SU-DHL-6 (cell line): Measurements from ENCODE around the gene HYDIN.

Experiments
- H2AFZ ChIP-seq: fragments of 200-600 bp; sonication (generic); 2 replicates; pipeline ENCODE4 v1.6.1; 2014; ENCODE audit warnings: low read depth, mild to moderate bottlenecking, moderate library complexity, mixed read lengths, antibody characterized with exemption, low read length; ENCODE audit not compliant: severe bottlenecking
- H3F3A ChIP-seq: fragments of 200-600 bp; shearing (Covaris generic); 2 replicates; pipeline ENCODE4 v1.6.0; 2016; ENCODE audit warnings: antibody characterized with exemption, mild to moderate bottlenecking; ENCODE audit not compliant: insufficient read depth
- H3K27ac ChIP-seq: fragments of 200-600 bp; sonication (generic); 2 replicates; pipeline ENCODE4 v1.5.1; 2016; ENCODE audit warnings: low read depth, mild to moderate bottlenecking, low read length, moderate library complexity, mixed read lengths
- H3K27me3 ChIP-seq: fragments of 200-600 bp; sonication (generic), shearing (Covaris generic); 2 replicates; pipeline ENCODE4 v1.6.0; 2014; ENCODE audit warnings: mild to moderate bottlenecking, low read length
- H3K36me3 ChIP-seq: fragments of 200-600 bp; sonication (generic); 2 replicates; pipeline ENCODE4 v1.6.1; 2014; ENCODE audit warnings: mild to moderate bottlenecking, low read length, mixed read lengths
- H3K4me2 ChIP-seq: fragments of 300-600, 200-600 bp; shearing (Covaris generic), sonication (generic); 2 replicates; pipeline ENCODE4 v1.6.0; 2014; ENCODE audit warnings: low read length, low read depth, mild to moderate bottlenecking; ENCODE audit not compliant: poor library complexity, severe bottlenecking
- H3K4me3 ChIP-seq: fragments of 200-600 bp; sonication (generic); 2 replicates; pipeline ENCODE4 v1.5.1; 2014; ENCODE audit warnings: antibody characterized with exemption, low read length, mild to moderate bottlenecking, mixed read lengths; ENCODE audit not compliant: insufficient read depth, poor library complexity, severe bottlenecking
- H3K79me2 ChIP-seq: fragments of 200-600 bp; sonication (generic); 2 replicates; pipeline ENCODE4 v1.6.1; 2014; ENCODE audit warnings: mild to moderate bottlenecking, low read length, moderate library complexity; ENCODE audit not compliant: insufficient read depth
- H3K9ac ChIP-seq: fragments of 200-600 bp; sonication (generic); 2 replicates; pipeline ENCODE4 v1.7.0; 2014; ENCODE audit warnings: mild to moderate bottlenecking, low read length
- H3K9me2 ChIP-seq: fragments of 200-600 bp; sonication (generic); replicated peaks from 2 replicates; pipeline ENCODE4 v1.6.1; 2014; ENCODE audit warnings: low read length; ENCODE audit not compliant: insufficient read depth
- H3K9me3 ChIP-seq: fragments of 200-600 bp; sonication (generic); 2 replicates; pipeline ENCODE4 v1.6.1; 2014; ENCODE audit warnings: low read length, mixed read lengths; ENCODE audit not compliant: insufficient read depth
- H4K20me1 ChIP-seq: fragments of 200-600 bp; sonication (generic); 2 replicates; pipeline ENCODE4 v1.6.1; 2014; ENCODE audit warnings: low read depth, mild to moderate bottlenecking, antibody characterized with exemption, low read length, moderate library complexity, mixed read lengths
- EZH2phosphoT487 ChIP-seq: fragments of 200-600 bp; sonication (generic), shearing (Covaris generic); conservative IDR thresholded peaks from 2 replicates; pipeline ENCODE4 v1.6.1; 2018; ENCODE audit warnings: mild to moderate bottlenecking, antibody characterized with exemption, low read length, moderate library complexity, mixed read lengths
- TF ChIP-seq, protein P1 (sequence below): fragments of 200-600 bp; sonication (generic); IDR thresholded peaks from one replicate; pipeline ENCODE4 v1.5.1; 2017; ENCODE audit warnings: antibody characterized with exemption, mild to moderate bottlenecking, low read length, moderate library complexity; ENCODE audit not compliant: insufficient read depth, poor library complexity, severe bottlenecking

Gene HYDIN

DNA sequence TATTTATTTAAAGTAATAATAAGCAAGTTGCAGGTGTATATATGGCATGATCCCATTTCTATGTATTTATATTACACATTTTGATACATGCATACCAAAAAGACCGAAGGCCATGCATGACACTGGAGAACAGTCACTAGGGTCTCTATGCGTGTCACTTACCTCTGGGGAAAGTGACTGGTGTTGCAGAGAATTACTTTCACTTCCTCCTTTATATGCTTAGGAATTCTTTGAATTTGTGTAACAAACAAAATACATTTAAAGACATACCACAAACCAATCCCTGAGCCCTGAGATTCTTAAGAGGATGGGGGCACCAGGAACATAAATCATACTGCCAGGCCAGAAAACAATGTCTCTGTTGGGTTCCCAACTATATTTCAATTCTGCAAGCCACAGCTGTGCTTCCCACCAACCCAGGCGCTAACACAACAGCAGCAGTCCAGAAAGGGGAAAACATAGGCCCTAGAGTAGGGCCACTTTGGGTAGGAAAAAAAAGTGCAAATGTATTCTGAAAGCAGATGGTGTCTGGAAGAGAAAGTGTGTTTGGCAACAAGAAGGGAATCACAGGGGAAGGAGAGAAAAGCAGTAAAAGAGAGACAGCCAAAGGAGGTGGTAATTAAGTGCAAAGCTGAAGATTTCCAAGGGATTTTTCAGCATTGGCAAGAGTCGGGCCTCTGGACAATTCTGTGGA is 24.5 kb upstream of the HYDIN start:
- no peak overlapping the region for H3K9ac ChIP-seq
- H3K36me3 ChIP-seq = no peaks in the 10 kb centered on the region
- H3K4me3 ChIP-seq = no peak overlapping the region
- no peaks in the 10 kb centered on the region for H4K20me1 ChIP-seq
- H2AFZ ChIP-seq = no peak overlapping the region
- no peaks in the 10 kb centered on the region for H3F3A ChIP-seq
- TF ChIP-seq, protein P1, sequence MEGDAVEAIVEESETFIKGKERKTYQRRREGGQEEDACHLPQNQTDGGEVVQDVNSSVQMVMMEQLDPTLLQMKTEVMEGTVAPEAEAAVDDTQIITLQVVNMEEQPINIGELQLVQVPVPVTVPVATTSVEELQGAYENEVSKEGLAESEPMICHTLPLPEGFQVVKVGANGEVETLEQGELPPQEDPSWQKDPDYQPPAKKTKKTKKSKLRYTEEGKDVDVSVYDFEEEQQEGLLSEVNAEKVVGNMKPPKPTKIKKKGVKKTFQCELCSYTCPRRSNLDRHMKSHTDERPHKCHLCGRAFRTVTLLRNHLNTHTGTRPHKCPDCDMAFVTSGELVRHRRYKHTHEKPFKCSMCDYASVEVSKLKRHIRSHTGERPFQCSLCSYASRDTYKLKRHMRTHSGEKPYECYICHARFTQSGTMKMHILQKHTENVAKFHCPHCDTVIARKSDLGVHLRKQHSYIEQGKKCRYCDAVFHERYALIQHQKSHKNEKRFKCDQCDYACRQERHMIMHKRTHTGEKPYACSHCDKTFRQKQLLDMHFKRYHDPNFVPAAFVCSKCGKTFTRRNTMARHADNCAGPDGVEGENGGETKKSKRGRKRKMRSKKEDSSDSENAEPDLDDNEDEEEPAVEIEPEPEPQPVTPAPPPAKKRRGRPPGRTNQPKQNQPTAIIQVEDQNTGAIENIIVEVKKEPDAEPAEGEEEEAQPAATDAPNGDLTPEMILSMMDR = no peak
- TF ChIP-seq EZH2phosphoT487 = no peak
- no peaks in the 10 kb centered on the region for H3K27me3 ChIP-seq
- no peak overlapping the region for H3K27ac ChIP-seq
- H3K9me2 ChIP-seq = no peaks in the 10 kb centered on the region
- no peak overlapping the region for H3K4me2 ChIP-seq
- H3K79me2 ChIP-seq = no peaks in the 10 kb centered on the region
- H3K9me3 ChIP-seq = no peaks in the 10 kb centered on the region

DNA sequence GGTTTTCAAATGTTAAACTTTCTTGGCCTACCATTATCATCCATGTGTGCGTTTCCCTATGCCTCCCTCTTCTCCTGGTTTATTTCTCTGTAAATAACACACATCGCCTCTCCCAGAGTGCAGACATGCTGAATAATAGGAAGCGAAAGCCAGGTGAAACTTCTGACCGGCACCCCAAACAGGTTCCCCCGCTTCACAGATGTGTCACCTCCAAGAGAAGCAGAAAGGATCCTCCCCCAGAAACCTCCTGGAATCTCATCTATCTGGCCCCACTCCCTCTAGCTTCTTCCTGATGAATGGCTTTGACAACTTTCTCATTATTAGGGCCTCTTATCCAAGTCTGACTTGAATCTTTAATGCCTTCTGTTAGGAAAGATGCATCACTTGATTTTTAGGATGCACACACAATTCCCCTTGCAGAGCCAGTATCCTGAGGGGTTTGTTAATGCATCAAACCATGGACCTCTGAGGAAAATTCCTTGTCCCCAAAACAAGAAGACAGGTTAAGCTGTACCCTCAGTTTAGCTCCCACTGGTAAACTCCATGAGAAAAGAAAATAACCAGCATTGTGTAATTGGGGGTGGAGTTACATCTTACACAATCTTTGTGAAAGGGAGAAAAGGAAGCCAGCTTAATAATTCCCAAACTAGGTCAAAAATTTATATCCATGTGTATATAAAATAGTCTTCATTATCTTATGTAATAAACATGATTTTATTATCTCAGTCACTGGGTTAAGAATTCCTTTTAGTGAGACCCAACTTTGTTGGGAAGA is 20.1 kb upstream of the HYDIN start:
- Histone ChIP-seq H3K36me3 (no peaks in the 10 kb centered on the region), H3K4me3 (no peak overlapping the region), H3K27me3 (no peaks in the 10 kb centered on the region), H3K4me2 (no peak overlapping the region), H3K9ac (no peak overlapping the region), H2AFZ (no peak overlapping the region), H3F3A (no peaks in the 10 kb centered on the region), H3K9me3 (no peaks in the 10 kb centered on the region), H4K20me1 (no peaks in the 10 kb centered on the region), H3K9me2 (no peaks in the 10 kb centered on the region), H3K27ac (no peak overlapping the region), H3K79me2 (no peaks in the 10 kb centered on the region)
- TF ChIP-seq, protein P1 = no peak
- TF ChIP-seq EZH2phosphoT487 = no peak

DNA sequence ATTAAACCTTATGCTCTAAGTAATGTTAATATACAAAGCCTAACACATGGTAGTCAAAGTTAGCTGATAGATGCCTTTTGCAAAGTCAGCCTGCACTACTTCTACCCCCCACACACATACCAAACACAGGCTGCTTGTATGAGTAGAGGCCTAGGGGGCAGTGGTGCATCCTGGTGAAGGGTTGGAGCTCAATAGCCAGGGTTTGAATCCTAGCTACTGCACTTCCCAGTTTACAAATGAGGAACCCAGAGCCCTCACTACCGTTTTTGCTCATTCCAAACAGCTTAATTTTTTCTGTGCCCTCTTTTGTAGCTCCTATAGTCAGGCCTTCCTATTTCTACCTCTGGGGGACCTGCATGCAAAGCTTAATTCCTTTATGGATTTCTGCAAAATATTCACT is 18.9 kb upstream of the HYDIN start:
- no peaks in the 10 kb centered on the region for H3K9me3 ChIP-seq
- no peaks in the 10 kb centered on the region for H4K20me1 ChIP-seq
- H2AFZ ChIP-seq = no peak overlapping the region
- no peaks in the 10 kb centered on the region for H3K36me3 ChIP-seq
- H3F3A ChIP-seq = no peaks in the 10 kb centered on the region
- H3K27ac ChIP-seq = no peak overlapping the region
- no peak overlapping the region for H3K4me2 ChIP-seq
- H3K4me3 ChIP-seq = no peak overlapping the region
- no peaks in the 10 kb centered on the region for H3K79me2 ChIP-seq
- no peaks in the 10 kb centered on the region for H3K27me3 ChIP-seq
- no peaks in the 10 kb centered on the region for H3K9me2 ChIP-seq
- TF ChIP-seq EZH2phosphoT487 = no peak
- TF ChIP-seq, protein P1 = no peak
- no peak overlapping the region for H3K9ac ChIP-seq
